HG03025 (cell line): ENCODE measurements around the gene LMNTD2.

Source experiments
- ATAC-seq: cut with Tn5 transposase; IDR thresholded peaks from one replicate; pipeline ENCODE4 v1.9.1; 2021; ENCODE audit warnings: mild to moderate bottlenecking, moderate library complexity; ENCODE audit not compliant: unreplicated experiment, low FRiP score

Gene LMNTD2

DNA sequence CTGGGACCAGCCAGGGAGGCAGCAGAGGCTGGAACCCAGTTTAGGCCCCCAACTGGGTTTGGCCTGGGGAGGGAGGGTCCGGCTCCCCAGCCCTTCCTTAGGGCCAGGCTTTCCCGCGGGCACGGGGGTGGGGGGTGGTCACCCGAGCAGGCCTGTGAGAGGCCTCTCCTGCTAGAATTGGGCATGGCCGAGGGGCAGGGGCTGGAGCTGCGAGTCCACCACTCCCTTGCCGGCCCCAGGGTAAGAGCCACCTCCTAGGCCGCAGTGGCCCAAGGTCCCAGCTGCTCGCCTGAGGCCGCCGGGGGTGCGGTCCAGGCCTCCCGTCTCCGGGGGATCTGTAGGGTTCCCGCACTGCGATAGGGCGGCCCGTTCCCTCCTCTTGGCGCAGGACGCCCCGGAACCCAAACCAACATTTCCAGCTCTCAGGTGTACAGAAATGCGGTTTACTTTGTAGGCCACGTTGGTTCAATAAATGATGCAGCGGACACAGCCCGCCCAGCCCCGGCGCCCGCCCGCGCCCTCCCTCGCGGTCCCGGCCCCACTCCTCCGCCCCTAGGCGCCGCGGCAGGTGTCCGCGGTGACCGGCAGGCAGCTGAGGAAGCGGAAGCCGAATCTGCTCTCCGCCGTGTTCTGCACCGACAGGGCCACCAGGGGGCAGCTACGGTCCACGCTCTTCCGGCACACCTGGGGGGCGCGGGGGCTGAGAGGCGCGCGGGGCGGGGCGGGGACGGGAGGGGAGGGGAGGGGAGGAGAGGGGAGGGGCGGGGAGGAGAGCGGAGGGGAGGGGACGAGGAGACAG lies 5.9 kb downstream of the LMNTD2 start:
- no peak for ATAC-seq

DNA sequence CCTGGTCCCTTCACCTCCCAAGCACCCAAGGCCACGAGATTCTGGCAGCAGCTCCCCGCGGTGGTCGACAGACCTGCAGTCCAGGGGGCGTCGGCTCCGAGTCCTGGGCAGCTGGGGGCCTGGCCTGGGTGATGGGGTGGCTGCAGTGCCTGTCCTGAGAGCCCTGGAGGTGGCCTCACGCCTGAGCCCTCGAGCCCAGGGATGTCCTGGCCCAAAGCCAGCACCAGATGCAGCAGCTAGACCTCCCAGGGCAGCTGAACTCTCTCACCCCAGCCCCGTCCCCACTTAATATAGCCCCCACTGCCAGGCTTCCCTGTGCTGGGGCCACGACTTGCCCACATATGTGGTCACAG lies 6.6 kb downstream of the LMNTD2 start:
- no peak for ATAC-seq

DNA sequence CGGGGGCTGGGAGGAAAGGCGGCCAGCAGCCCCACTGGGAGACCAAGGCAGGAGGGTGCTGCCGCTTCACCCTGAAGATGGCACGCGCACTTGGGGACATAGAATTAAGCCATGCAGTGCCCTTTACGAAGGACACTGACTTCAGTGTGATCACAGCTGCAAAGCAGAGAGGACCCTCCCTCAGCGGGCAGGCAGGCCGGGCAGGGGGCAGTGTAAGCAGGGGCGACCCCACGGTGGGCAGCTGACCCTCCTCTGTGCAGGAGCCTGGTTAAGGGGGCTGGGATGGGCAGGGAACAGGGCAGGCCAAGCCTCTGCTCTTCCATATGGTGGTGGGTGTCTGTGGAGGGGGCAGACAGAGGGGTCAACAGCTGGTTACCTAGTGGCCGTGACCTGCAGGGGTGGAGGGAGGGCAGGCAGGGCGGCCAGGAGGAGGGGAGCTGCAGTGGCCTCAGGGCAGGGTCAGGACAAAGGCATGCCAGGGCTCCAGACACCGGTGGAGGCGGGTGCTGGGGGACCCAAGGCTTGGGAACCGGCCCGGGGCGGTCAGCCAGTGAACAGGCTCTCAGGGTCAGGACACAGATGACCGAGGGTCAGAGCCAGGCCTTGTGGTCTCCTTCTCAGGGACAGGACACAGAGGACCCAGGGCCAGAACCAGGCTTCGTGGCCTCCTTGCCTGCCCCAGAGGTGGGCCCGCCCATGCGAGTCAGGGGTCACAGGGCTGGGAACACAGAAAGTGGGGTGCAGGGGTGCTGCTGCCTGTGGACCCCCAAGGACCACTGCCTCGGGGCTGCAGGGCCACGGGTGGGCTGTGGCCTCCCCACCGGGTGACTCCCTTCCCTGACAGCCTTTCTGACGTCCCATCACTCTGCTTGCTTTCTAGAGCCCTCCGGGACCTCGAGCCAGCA lies 7.2 kb downstream of the LMNTD2 start:
- ATAC-seq, result no peak

DNA sequence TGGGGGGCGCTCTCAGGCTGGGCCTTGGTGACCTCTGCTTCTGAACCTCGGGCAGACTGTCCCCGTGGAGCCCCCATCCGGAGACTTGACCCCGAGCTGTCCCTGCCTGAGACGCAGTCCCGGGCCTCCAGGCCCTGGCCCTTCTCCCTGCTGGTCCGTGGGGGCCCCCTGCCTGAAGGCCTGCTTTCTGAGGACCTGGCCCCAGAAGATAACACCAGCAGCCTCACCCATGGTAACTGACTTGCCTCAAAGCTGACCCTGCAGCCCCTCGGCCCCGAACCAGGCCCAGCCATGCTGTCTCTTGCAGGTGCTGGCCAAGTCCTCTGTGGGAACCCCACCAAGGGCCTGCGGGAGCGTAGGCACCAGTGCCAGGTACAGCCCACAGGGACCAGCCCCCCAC lies 8.9 kb downstream of the LMNTD2 start:
- ATAC-seq, result no peak

DNA sequence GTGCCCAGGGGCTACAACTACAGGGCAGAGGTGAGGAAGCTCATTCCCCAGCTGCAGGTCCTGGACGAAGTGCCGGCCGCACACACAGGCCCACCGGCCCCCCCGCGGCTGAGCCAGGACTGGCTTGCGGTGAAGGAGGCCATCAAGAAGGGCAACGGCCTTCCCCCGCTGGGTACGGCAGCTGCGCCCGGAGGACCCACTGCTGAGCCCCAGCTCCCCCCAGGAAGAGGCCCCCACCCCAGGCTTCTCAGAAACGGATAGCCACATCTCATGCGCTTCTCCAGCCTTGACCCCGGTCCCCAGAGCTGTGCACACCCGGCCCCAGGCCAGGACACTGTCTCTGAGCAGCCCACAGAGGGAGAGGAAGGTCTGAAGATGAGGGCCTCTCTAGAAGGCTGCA lies 9.4 kb downstream of the LMNTD2 start:
- ATAC-seq, result no peak

DNA sequence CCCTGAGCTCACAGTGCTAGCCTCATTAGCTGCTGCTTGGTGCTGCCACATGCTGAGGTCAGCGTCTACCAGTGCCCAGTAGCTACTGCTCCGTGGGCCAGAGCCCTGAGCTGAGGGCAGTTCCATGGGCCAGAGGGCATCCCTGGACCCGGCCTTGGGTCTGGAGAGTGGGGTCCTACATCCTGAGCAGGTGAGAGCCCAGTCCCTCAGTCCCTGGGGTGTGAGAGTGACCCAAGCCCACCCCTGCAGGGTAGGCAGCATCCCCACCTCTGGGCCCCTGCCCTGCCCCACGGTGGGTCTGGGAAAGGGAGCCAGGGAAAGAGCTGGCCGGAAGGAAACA lies 9.8 kb downstream of the LMNTD2 start:
- no peak for ATAC-seq

DNA sequence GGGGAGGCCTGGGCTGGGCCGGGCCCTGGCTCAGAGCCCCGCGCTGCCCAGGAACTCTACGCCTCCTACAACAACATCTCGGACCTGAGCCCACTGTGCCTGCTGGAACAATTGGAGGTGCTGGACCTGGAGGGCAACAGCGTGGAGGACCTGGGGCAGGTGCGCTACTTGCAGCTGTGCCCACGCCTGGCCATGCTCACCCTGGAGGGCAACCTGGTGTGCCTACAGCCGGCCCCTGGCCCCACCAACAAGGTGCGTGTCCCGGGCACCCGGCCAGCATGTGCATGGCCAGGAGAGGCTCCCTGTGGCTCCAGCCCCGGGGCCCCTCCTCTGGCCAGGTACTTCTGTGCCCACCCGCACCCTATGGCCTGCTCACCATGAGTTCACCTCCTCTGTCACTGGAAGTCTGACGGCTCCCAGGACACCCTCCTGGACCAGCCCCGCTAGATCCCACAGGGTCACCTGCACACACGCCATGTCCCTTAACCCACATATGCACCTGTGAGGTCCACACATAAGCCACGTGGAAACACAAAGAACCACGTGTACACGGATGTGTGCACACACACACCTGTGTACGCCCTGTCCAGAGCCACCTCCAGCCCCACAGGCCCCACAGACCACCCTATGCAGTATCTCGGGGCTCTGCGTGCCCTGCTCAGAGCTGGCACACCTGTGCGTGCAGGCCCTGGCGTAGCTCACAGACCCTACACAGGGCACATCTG lies 10.4 kb downstream of the LMNTD2 start:
- no peak for ATAC-seq

DNA sequence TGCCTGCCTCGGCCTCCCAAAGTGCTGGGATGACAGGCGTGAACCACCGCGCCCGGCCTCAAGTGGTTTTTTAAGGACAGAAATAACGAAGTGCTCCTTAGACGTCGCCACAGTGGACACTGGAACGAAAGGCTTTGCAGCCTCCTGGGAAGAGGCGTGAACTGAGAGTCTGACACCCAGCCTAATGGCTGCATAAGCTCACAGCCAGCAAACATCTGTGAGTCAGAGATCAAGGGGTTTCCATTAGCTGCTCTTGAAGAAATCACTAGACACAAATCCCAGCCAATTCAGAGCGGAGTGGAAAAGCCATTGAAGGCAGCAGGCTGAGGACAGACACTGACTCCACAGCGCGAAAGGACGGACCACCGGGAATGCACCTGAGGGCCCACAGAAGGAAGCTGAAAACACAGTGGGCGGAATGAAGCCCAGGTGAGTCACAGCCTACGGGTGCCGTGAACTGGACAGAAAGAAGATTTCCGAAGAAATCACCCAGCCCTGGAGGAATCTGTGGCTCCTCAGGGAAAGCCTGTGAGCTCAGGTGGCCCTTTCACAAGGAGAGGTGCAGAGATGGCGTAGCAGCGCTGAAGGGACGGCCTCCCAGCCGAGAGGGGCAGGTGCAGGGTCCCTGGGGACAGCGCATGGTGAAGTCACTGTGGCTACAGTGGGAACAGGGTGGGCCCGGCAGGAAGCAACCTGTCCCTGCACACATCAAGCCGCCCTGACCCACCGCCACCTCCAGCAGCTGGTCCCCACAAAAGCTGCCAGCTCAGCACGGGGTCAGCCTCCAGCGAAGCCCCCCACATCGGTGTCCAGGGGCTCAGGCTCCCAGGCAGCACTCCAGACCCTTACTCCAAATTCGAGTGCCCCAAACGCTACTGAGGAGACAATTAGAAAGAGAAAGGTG lies 11.6 kb downstream of the LMNTD2 start:
- no peak for ATAC-seq

DNA sequence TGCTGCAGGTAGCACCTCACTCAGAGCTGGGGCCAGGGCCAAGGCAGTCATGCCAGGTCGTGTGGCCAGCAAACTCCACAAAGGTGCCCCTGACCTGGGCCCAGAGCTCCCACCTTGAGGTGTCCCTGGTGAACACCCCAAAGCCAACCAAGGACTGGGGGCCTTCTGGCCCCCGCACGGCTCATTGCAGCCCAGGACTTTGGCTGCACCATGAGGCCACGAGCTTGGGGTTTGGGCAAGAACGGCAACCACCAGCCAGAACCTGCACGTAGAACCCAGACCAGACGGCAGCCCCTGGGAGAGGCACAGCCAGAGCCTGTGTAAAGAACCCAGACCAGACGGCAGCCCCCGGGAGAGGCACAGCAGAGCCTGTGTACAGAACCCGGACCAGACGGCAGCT lies 15.4 kb downstream of the LMNTD2 start:
- ATAC-seq, result no peak

DNA sequence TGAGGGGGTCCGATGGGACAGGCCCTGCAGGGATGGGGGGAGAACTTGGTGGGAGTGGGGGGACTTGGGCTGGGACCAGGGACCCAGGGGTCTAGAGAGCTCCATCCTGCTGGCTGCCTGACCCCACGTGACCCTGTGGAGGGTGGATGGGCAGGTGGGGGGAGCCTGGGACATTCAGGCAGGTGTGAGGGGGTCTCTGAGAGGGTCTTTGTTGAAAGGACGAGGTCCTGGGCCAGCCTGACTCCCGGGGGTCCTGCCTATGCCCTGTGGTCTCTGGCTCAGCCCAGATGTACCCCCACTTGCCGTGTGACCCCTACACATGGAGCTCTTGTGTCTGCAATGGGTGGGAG lies 15.7 kb downstream of the LMNTD2 start:
- no peak for ATAC-seq

DNA sequence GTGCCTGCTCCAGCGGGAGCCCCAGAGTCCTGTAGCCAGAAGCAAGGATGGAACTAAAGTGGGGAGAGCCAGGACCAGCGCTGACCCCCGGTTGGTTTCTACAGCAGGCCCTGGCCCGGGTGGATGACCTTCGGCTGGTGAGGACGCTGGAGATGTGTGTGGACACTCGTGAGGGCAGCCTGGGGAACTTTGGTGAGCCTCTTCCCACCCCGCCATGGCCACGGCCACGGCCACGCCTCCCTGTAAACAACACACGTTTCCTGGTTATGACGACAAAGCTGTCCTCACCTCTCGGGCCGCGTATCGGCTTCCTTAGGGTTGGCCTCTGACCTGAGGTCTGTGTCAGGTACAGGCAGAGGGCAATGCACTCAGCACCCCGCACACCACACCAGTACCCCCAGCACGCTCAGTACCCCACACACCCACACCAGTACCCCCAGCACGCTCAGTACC lies 19.1 kb downstream of the LMNTD2 start:
- ATAC-seq, result no peak

DNA sequence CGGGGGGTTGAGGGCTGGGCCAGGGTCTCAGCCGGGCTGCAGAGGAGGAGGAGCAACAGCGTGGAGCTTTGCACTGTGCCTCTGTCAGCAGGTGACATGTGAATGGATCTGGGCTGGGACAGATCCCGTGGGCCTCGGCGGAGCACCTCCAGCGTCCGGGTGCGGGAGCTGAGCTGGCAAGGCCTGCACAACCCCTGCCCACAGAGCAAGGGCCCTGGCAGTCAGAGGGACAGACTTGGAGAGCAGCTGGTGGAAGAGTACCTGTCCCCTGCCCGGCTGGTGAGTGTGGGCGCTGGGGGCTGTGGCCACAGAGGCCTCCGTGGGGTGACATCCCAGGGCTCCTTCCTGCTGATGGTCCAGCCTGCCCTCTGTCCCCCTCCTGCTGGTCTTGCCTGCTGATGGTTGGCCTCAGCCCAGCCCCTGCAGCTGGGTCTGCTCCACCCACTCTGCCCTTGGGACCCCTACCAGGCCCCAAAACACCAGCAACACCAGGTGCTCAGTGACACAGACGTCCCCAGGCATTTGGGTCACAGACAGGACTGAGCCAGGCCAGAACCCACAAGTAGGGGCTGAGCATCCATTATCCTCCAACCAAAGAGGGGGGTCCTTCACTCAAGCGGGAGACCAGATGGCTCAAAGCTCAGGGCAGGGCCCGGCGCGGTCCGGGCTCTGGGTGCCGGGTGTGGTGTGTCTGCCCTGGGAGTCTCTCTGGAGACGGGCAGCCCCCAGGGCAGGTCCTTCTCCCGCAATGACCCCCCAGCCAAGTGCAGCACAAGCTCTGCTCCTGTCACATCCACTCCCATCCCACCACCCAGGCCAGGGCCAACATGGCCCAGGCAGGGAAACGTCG lies 19.7 kb downstream of the LMNTD2 start:
- ATAC-seq, result no peak

DNA sequence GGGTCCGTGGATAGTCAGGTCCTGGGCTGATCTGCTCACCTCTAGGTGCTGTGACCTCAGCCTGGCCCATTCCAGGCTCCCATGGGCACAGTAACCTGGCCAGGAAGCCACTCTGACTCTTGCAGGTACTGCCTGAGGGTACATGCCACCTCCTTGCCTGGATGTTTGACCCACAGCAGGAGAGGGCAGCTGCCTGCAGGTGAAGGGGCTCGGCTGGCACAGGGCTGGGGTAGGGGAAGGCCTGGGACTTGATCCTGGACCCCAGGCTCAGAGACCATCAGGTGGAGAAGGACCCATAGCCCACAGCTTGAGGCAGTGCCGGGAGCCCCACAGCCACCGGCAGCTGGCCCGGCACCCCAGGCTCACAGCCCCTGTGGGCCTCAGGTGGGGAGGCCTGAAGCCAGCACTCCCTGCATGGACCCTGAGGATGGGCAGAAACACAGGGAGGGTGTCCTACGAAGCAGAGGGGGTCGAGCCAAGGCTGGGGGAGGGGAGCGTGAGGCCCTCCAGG lies 20.5 kb downstream of the LMNTD2 start:
- ATAC-seq, result no peak

DNA sequence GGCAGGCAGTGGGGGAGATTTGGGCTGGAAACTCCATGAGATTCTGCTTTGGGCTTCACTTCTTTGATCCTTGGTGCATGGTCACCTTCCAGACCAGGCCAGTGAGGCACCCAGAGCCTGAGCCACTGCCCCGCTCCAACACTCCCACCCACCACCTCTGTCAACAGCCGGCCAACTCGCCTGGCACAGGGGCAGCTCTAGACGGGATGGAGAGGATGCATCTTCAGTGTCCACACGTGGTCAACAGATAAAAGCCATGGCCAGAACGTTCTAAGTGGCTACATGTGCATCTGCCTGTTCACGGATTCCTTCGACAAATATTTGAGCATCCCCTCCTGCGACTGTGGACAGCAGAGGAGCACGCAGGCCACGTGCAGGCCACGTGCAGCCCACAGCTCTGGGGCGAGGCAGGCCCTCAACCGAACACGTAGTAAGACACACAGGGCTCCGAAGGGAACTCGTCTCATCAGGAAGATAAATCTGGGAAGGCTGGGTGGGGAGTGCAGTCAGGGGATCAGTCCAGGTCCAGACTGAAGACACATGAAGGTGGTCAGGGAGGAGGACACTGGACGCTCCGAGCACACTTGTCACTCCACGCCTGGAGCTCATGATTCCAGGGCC lies 22.0 kb downstream of the LMNTD2 start:
- no peak for ATAC-seq

DNA sequence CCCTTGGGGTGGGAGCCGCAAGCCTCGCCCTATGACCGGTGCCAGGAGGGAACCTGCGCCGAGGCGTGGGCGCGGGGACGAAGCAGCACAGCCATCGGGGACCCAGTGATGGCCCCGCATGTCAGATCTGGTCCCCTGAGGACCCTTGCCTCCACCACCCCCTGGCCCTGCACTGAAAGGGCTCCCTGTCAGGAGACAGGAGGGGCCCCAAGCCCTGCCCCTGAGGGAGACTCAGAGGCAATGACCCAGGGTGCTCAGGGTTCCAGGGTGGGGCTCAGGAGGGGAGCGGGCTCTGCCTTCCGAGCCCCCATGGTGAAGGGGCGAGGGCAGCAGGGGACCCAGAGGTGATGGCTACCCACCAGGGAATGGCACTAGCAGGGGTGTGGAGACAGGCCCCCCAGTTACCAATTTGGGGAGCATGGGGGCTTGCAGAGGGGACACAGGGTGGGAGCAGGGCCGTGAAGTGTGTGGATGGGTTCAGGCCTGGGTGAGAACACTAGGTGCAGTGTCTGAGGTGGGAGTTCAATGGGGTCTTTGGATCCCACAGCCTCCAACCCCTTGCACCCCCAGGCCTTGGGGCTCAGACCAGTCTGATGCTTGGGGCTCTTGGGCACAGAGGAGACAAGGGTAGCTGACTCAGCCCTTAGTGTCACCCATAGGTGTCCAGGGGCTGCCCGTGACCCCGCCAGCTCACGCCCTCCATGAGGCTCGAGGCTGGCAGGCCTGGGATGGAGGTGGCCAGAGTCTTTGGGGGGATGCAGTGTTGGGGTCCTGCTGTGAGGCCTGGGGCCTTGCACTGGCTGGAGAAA lies 22.7 kb downstream of the LMNTD2 start:
- no peak for ATAC-seq

DNA sequence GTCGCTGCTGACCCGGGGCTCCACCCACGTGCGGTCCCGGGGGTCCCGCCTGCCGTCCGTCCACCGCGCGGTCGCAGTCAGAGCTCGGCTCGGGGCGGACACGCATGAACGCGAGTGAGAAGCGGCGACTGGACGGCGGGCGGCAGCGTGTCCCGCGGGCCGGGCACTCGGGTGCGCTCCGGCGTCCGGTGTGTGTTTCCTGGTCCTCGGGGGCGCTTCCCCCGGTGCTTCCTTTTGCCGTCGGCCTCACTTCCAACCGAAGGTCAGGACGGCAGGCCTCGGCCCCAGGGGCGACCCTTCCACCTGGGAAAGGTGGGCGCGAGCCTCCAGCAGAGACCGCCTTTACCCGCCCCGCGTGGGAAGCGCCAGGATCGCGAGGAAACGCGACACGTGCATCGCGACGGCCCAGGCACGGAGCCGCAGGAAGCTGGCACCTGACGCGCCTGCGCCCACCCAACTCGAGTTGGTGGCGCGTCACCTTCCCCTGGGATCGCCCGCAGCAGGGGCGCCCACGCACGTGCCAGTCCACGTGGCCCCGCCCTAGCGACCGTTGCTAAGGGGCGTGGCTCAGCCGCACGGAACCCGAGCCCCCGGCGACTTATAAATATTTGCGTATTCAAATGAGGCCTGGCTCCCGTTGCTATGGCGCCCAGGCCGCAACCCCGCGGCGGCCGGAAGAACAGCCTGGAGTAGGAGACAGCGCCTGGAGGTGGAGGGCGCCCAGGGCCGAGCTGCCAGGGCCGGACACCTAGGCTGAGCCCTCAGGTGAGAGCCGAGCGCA lies 23.5 kb downstream of the LMNTD2 start, which contains the start of gene LRRC56:
LRRC56 (plus strand) TSS at position 687 of the 781 bp plus-strand sequence. CDS start 3,158 bp downstream, outside the sequence.
- ATAC-seq, result peak; percentile 40
